GM19099 (cell line): ENCODE measurements around the gene NTRK3.

Experiments
- POLR2A ChIP-seq: IDR thresholded peaks from 3 replicates; pipeline ENCODE4 v1.6.1; 2011; ENCODE audit warnings: low read depth; ENCODE audit not compliant: insufficient read length; ENCODE audit errors: extremely low read depth

Gene NTRK3

GRCh38 chr15:87843312-87843711 is 413.2 kb downstream of the NTRK3 start:
- TF ChIP-seq POLR2A: no peak

GRCh38 chr15:87841426-87841998 is 415.0 kb downstream of the NTRK3 start:
- TF ChIP-seq POLR2A: no peak

GRCh38 chr15:87829332-87830050 is 427.0 kb downstream of the NTRK3 start:
- TF ChIP-seq POLR2A: no peak

GRCh38 chr15:87828608-87829007 is 427.9 kb downstream of the NTRK3 start:
- no peak for TF ChIP-seq POLR2A

GRCh38 chr15:87827131-87827530 is 429.4 kb downstream of the NTRK3 start:
- TF ChIP-seq POLR2A: no peak

- no peak for TF ChIP-seq POLR2A
Observed at GRCh38 chr15:87826119-87826747, 430.3 kb downstream of the NTRK3 start.

GRCh38 chr15:87818756-87819155 is 437.8 kb downstream of the NTRK3 start:
- no peak for TF ChIP-seq POLR2A

- no peak for TF ChIP-seq POLR2A
Observed at GRCh38 chr15:87817553-87817952, 439.0 kb downstream of the NTRK3 start.

- no peak for TF ChIP-seq POLR2A
Observed at GRCh38 chr15:87816811-87817210, 439.7 kb downstream of the NTRK3 start.

GRCh38 chr15:87816016-87816415 is 440.5 kb downstream of the NTRK3 start:
- TF ChIP-seq POLR2A: no peak
